Right kidney (tissue), 1 donor: ENCODE measurements around the gene PLCB4.

Source experiments
- DNase-seq: peaks from one replicate; pipeline ENCODE4 v3.0.0-alpha.2; 2016

The PLCB4 gene

GRCh38 chr20:9330151-9330550 lies 261.3 kb downstream of the PLCB4 start:
- DNase-seq = no peak

- DNase-seq = no peak
Observed at GRCh38 chr20:9331707-9332435, 263.0 kb downstream of the PLCB4 start.

- DNase-seq = no peak
Observed at GRCh38 chr20:9332791-9333479, 264.0 kb downstream of the PLCB4 start.

GRCh38 chr20:9334866-9335265 lies 266.0 kb downstream of the PLCB4 start:
- DNase-seq = no peak

GRCh38 chr20:9338101-9338500 lies 269.2 kb downstream of the PLCB4 start:
- DNase-seq = no peak

GRCh38 chr20:9339708-9340107 lies 270.8 kb downstream of the PLCB4 start:
- DNase-seq = no peak

- DNase-seq = no peak
Observed at GRCh38 chr20:9342651-9343050, 273.8 kb downstream of the PLCB4 start.

GRCh38 chr20:9344083-9344920 lies 275.4 kb downstream of the PLCB4 start:
- no peak for DNase-seq

- DNase-seq = no peak
Observed at GRCh38 chr20:9348316-9348715, 279.4 kb downstream of the PLCB4 start.

- no peak for DNase-seq
Observed at GRCh38 chr20:9348747-9349146, 279.9 kb downstream of the PLCB4 start.

GRCh38 chr20:9349249-9349648 lies 280.4 kb downstream of the PLCB4 start:
- no peak for DNase-seq

GRCh38 chr20:9352739-9353138 lies 283.9 kb downstream of the PLCB4 start:
- DNase-seq = no peak

- no peak for DNase-seq
Observed at GRCh38 chr20:9353180-9353915, 284.5 kb downstream of the PLCB4 start.

GRCh38 chr20:9353916-9354276 lies 285.0 kb downstream of the PLCB4 start:
- no peak for DNase-seq

GRCh38 chr20:9354579-9354978 lies 285.7 kb downstream of the PLCB4 start:
- DNase-seq = no peak

GRCh38 chr20:9358001-9358400 lies 289.1 kb downstream of the PLCB4 start:
- no peak for DNase-seq

GRCh38 chr20:9359561-9360308 lies 290.8 kb downstream of the PLCB4 start:
- peak; percentile 59 for DNase-seq

- DNase-seq = no peak
Observed at GRCh38 chr20:9360431-9360830, 291.5 kb downstream of the PLCB4 start.

- DNase-seq = no peak
Observed at GRCh38 chr20:9363673-9364072, 294.8 kb downstream of the PLCB4 start.

- no peak for DNase-seq
Observed at GRCh38 chr20:9367328-9367727, 298.4 kb downstream of the PLCB4 start.

- no peak for DNase-seq
Observed at GRCh38 chr20:9367746-9368145, 298.9 kb downstream of the PLCB4 start.

GRCh38 chr20:9368893-9369292 lies 300.0 kb downstream of the PLCB4 start:
- DNase-seq = no peak
